Putamen (tissue), 1 donor: Measurements from ENCODE around the gene CRTC1.

Experiments used
- DNase-seq: peaks from one replicate; pipeline ENCODE4 v3.0.0-alpha.2; 2016; ENCODE audit warnings: low spot score

CRTC1 gene

DNA sequence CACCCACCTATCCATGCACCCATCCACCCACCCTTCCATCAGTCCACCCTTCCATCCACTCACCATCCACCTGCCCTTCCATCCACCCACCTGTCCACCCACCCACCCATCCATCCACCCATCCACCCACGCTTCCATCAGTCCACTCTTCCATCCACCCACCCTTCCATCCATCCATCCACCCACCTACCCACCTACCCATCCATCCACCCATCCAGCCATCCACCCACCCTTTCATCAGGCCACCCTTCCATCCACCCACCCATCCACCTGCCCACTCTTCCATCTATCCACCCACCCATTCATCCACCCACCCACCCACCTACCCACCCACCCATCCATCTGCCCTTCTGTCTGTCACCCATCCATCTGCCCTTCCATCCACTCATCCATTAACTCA lies 29.6 kb upstream of the CRTC1 start:
- no peak for DNase-seq

DNA sequence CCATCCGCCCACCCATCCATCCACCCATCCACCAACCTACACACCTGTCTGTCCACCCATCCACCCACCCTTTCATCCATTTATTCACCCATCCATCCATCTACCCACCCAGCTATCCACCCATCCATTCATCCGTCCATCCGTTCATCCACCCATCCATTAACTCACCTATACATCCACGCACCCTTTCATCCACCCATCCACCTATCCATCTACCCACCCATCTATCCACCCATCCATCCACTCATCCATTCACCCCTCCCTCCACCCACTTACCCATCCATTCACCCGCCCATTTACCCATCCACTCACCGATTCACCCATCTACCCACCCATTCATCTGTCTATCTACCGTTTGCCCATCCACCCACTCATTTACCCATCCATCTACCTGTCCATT lies 29.0 kb upstream of the CRTC1 start:
- DNase-seq = no peak

DNA sequence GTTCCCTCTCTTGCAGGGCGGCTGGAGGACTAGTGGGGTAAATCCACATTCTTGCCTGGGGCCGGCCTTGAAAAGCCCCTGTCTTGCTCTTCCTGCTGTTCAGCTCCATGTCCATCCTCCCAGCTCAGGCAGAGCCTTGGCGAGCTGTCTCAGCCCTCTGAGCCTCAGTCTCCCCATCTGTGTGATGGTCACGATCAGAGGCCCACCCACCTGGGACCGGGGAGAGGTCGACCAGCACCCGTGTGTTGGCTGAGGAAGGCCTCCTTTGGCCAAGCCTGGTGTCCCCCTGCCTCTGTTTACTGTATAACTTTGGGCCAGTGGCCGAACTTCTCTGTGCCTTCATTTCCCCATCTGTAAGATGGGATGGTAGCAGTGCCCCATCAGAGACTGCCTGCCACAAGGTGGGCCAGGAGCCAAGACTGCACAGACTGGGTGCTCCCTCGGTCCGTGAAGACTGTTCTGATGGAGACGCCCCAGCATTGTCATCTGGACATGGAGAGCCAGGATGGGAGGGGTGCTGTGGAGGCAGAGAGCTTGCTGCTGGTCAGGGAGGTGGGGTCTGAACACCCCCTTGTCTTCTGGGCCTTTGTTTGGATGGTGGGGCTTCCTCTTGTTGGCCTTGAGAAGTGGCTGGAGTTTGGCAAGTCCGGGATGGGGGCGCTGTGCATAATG lies 28.2 kb upstream of the CRTC1 start:
- DNase-seq = no peak

DNA sequence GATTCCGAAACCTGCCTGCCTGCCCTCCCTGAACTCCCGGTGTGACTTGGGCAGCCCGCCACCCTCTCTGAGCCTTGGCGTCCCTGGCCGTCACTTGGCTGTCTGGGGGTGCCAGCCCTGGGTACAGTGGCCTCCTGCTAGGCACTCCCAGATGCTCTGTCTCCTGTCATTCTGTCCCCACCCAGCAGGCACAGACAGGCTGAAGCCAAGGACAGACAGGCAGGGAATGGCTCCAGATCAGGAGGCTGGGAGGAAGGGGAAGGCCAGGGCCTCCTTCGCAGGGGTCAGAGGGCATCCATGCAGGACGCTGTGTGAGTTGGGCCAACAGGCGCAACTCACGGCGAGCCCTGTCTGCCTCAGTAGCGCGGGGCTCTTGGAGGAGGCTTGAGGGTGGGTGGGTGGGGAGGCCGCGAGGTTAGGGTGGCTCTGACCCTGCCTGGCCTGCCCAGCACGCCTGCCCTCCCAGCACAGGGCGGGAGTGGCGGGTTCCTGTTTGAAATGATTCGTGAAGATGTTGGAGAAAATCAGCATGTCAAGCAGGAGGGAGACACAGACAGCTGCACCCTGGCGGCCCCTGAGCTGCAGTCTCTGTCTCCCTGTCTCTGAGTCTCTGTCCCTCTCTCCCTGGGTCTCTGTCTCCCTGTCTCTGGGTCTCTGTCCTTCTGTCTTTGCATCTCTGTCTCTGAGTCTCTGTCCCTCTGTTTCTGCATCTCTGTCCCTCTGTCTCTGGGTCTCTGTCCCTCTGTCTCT lies 27.0 kb upstream of the CRTC1 start:
- no peak for DNase-seq

DNA sequence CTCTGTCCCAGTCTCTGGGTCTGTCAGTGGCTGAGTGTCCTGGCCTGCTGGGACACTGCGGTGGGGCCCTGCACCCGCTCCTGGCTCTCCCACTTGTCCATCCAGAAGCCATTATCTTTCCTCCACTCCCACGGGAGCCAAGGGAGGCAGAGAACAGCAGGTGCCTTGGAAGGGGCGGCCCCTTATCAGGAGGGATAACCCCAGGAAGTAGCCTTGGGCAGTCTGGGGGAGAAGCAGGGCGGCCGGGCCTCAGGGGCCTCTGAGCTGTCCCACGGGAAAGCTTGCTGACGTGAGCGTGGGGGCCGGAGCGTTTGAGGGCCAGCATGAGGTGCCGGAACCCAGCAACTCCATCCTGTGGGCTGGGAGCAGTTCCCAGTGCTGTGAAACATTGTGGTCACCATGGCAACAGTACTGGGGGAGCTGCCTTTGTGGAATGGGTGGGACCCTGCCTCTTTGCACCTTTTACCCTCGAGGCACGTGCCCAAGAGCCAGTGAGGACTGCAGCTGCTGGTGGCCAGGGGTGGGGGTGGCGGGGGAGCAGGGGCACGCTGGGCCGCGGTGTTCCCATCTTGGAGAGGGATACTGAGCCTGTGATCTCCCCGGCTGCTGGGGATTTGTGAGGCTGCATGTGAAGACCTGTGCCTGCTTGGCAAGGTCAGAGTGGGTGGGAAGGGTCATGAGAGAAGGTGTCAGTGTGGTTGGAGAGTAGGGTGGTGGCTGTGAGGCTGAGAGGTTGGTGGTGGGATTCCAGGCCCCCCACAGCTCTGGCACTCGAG lies 25.7 kb upstream of the CRTC1 start:
- DNase-seq = no peak

DNA sequence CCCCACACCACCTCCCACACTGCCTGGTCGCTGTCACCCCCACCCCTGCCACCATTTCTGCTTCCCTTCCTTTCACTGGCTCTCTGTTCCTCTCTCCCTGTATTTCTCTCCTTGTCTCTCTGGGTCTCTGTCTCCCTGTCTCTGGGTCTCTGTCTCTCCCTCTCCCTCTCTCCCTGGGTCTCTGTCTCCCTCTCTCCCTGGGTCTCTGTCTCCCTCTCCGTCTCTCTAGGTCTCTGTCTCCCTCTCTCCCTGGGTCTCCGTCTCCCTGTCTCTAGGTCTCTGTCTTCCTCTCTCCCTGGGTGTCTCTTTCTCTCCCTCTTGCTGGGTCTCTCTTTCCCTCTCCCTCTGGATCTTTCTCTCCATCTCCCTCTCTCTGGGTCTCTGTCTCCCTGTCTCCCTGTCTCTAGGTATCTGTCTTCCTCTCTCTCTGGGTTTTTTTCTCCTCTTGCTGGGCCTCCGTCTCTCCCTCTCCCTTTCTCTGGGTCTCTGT lies 25.1 kb upstream of the CRTC1 start:
- no peak for DNase-seq

DNA sequence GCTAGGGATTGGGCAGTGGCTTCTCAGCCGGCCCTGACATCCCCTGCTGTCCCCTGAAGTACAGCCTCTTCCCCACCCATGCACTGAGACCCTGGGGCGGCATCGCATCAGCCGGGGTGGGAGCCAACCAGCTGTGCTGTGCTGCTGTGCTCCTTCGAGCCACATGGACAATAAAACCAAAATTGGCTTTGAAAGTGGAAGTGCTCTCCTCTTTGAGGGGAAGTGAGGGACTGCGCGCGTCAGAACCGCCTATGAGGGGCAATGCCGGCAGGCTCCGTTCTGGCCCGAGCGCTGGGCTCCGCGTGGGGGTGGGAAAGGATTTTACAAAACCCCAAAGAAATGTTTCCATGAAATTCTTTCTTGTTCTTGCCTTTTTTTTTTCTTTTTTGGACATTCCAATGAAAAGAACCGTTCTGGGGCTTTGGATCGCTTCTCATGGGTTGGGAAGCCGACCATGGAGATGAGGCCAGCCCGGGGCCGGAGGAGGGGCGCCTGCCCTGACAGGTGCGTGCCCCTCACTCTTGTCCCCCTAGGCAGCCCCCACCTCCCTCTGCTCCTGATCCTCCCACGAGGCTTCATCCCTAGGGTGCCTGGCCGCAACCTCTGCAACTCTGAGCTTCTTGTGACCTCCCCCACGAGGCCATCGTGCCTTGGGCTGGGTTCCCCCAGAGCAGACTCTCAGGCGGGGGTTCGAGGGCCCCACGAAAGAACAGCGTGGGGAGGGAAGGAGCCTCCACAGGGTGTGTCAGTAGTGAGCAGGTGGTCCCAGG lies 24.0 kb upstream of the CRTC1 start:
- DNase-seq = no peak

DNA sequence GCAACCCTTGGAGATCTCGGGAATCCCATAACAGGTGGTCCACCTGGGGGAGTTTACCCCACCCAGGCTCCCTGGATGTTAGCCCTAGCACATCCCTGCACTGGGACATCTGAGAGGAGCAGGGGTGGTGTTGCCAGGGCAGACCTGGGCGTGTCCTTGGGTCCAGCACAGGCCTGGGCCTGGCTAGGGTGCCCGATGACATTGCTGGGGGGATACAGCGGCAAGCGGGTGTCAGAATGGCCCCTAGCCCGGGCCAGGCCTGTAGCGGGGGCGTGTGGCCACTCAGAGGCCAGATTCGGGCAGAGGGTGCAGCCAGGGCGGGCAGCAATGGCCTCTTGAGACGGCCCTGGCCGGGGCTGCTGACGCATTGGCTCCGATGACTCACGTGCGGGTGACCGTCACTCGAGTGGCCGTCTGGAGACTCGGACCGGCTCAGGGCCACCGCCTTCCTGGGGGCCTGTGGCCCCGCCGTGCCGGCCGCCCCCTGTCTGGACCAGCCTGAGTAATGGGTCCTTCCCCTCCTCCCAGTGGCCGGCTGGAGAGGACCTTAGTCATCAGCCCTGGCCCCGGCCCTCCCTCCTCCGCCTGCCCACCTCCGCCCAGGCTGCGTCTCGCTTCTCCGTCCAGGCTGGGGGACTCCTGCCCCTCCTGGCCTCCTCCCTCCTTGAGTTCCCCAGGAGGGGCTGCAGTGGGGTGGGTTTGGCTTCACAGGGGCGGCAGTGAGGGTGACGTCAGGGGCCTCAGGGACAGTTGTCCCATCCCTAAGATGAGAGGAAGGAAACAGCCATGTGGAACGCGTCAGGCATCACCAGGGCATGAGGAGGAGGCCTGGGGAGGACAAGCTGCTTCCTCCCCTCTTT lies 23.2 kb upstream of the CRTC1 start:
- no peak for DNase-seq

DNA sequence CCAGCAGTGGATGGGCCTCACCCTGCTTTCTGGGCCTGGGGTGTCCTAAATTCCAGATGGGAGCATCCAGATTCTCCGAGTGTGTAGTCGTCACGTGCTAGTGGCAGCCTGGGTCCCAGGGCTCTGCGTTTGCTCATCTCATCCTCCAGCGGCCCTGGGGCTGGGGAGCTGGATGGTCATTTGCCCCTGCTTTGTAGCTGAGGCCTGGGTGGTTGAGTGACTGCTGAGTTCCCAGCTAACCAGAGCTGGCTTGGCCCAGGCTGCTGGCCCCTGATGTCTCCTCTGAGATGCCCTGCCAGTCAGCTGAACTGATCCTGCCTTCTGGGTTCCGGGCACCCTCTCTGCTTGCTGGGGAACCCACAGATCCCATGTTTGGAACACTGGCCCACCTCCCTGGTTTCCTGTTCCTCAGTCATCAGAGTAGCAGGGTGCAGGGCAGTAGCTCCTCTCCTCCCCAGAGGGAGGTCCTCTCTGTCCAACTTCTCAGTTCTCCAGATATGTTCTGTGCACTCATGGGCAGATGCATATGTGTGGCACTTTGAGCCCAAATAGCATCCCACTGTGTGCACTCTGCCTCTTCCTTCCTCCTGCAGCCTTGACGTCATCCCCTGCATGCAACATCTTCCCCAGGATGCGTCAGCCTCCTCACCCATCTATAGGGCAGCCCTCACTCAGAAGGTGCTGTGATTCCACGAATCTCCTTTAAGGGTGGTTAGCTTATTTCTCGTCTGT lies 22.4 kb upstream of the CRTC1 start:
- no peak for DNase-seq

DNA sequence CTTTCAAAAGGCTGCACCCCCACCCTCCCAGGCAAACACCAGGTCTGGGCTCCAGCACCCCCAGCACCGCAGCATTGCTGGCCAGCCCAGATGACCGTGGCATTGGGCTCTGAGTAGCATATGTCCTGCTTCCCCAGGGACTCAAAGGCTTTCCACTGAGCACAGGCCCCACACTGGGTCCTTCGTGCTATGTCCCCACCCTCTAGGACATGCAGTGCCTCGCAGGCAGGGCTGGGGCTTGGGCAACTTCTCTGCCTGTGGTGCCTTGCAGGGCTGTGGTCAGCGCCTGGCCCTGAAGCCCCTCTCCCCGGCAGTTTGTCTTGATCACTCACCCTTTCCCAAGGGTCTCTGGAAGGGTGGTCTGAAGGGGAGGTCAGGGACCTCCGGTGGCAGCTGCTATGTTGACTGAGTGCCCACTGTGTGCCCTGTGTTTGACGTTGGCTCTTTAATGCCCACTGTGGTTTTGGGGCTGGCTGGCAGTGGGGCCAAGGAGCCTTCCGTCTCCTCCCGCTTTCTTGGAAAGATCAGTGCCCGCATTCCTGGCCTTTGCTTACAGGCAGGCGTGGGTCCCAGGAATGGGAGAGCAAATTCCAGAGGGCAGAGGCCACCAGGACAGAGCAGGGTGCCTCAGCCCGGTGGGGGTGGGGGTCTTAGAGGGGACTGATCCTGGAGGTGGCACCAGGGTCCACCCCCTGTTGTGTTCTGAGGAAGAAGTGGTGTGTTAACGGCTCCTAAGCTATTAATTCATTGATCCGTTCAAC lies 20.3 kb upstream of the CRTC1 start:
- DNase-seq = no peak

DNA sequence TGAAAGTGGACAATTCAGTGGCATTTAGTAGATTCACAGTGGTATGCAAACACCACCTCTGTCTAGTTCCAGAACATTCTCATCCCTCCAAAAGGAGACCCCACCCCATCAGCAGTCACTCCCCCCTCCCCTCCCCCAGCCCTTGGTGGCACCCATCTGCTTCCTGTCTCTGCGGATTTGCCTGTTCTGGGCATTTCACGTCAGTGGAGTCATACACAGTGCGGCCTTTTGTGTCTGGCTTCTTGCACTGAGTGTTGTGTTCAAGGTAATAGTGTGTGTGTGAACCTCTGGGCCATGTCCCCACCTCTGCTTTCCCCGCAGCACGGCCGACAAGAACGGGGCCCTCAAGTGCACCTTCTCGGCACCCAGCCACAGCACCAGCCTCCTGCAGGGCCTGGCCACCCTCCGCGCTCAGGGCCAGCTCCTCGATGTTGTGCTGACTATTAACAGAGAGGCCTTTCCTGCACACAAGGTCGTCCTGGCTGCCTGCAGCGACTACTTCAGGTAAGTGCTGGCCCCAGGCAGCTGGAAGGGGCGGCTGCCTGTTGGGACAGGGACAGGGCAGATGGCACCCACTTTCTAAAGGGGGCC lies 19.4 kb upstream of the CRTC1 start:
- no peak for DNase-seq

DNA sequence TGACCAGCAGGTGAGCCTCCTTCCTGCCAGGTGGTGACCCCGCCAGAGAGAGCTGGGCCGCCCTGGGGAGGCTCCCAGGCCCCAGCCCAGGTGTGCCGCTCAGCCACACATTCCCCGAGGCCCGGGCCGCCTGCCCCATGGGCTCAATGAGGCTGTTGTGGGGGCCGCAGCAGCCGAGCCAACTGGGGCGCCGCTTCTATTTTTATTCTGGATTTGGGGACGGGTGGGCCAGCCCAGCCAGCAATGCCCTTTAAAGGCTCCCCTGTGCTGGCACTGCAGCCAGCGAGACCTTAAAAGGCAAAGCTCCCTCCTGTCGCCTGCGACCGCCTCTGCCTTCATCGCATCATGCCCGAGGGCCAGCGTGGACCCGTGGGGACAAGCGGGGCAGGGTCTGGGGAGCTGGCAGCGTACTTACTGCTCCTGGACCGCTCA lies 17.7 kb upstream of the CRTC1 start:
- DNase-seq = no peak

DNA sequence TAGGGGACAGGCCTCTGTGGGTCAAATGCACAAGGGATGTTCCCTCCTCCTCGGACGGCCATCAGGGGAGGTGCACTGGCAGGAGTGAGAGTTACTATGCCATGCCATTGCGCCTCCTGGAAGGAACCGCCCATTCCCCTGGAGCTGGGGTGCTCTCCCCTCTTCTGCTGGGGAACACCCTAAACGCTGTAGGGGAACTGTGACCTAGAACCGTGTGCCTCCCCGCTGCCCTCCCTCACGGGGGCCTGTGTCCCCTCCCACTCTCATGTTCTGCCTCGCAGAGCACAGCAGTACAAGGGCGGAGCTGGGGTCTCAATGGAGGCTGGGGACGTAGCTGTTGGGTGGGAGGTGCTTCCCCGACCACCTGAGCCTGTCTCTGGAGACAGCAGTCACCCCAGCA lies 17.2 kb upstream of the CRTC1 start:
- DNase-seq = no peak

DNA sequence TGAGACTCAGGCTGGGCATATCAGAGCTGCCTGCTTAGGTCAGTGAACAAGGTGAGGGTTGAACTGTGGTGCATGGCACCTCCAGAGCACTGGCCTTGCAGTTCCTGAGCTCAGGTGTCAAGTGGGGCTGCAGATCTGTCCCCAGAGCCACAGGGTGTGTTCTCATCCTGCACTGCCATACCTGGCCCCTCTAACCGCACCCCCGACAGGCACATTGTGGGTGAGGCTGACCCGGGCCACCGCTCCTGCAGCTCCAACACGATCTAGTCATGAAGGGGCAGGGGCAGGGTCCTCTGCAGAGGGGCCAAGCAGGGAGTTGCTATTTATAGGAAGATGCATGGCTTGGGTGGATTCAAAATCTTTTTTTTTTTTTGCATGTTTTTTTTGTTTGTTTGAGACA lies 16.7 kb upstream of the CRTC1 start:
- DNase-seq = no peak

DNA sequence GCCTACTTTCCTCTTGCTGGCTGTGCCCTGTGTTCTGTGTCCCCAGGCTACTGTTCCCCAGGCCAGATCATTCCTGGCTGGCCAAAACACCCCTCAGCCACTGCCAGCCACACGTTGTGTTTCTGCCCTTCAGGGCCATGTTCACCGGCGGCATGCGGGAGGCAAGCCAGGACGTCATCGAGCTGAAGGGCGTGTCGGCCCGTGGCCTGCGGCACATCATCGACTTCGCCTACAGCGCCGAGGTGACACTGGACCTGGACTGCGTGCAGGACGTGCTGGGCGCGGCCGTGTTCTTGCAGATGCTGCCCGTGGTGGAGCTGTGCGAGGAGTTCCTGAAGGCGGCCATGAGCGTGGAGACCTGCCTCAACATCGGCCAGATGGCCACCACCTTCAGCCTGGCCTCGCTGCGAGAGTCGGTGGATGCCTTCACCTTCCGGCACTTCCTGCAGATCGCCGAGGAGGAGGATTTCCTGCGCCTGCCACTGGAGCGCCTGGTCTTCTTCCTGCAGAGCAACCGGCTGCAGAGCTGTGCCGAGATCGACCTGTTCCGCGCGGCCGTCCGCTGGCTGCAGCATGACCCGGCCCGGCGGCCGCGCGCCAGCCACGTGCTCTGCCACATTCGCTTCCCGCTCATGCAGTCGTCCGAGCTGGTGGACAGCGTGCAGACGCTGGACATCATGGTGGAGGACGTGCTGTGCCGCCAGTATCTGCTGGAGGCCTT lies 15.8 kb upstream of the CRTC1 start:
- no peak for DNase-seq

DNA sequence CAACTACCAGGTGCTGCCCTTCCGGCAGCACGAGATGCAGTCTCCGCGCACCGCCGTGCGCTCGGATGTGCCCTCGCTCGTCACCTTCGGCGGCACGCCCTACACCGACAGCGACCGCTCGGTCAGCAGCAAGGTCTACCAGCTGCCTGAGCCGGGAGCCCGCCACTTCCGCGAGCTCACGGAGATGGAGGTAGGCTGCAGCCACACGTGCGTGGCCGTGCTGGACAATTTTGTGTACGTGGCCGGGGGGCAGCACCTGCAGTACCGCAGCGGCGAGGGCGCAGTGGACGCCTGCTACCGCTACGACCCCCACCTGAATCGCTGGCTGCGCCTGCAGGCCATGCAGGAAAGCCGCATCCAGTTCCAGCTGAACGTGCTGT lies 15.2 kb upstream of the CRTC1 start:
- no peak for DNase-seq

DNA sequence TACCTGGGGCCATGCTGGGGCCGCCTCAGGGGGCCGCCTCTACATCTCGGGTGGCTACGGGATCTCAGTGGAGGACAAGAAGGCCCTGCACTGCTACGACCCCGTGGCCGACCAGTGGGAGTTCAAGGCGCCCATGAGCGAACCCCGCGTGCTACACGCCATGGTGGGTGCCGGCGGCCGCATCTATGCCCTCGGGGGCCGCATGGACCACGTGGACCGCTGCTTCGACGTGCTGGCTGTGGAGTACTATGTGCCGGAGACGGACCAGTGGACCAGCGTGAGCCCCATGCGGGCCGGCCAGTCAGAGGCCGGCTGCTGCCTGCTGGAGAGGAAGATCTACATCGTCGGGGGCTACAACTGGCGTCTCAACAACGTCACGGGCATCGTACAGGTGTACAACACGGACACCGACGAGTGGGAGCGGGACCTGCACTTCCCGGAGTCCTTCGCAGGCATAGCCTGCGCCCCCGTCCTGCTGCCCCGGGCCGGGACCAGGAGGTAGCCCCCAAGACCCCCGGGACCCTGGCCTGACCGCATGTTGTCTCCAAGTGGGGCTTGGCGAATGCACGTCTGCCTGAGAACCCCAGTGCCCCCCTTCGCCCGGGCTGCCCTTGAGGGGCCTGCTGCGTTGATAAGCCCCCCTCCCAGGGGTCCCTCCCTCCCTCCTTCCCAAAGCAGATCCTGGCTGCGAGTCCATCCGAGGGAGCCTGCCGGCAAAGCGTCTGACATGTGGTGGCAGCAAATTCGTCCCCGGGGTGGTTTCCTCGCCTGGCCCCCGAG lies 14.5 kb upstream of the CRTC1 start:
- no peak for DNase-seq

DNA sequence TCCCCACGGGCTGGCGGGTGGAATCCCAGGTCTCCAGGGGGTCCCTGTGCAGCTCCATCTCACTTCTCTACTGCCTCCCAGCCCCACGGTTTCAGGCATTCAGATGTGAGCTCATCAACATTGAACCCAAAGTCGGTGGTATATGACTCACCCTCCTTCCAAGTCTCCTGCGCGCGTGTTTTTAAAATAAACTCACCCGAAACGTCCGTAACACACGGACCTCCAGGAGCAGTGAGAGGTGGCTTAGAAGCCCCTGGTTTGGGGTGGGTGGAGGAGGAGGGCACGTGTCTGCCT lies 14.0 kb upstream of the CRTC1 start:
- DNase-seq = no peak
